ENCODE measurements around the gene ATP6V0B. TPM values are rescaled to one million over a fixed set of nuclear protein-coding genes. Genes with fewer than 3 reads are reported as not detected.

Gene ATP6V0B
- total and polyA plus RNA-seq, 4 donors = 69.5 to 277 (median 129) TPM

GRCh38 chr1:44013949-44014348 lies 39.2 kb downstream of the ATP6V0B start:
- no peak for DNase-seq (ENCODE audit: low spot score)
- Histone ChIP-seq H3K27me3 (ENCODE audit: control insufficient read depth in 4 of 4, insufficient read depth in 4 of 4, low read length in 3 of 4) (no peaks in the 10 kb centered on the region), H3K4me1 (ENCODE audit: control insufficient read depth in 4 of 4, insufficient read depth in 4 of 4, low read length in 3 of 4) (no peaks in the 10 kb centered on the region), H3K36me3 (ENCODE audit: control insufficient read depth in 4 of 4, insufficient read depth in 3 of 4, low read depth in 1 of 4, low read length in 3 of 4) (no peaks in the 10 kb centered on the region), H3K27ac (ENCODE audit: low read depth in 1 of 2, low read length in 2 of 2) (no peak overlapping the region), H3K4me3 (ENCODE audit: low read depth in 1 of 3, low read length in 3 of 3) (no peak overlapping the region), H3K9me3 (ENCODE audit: control insufficient read depth in 4 of 4, low read length in 3 of 4) (no peaks in the 10 kb centered on the region), H3K9ac (ENCODE audit: low read depth in 1 of 2, low read length in 2 of 2) (no peak overlapping the region)
- no peak for TF ChIP-seq FOXA2 (IDR thresholded peaks at IDR 0.05)
- no peak for TF ChIP-seq TAF1 (conservative IDR thresholded peaks at IDR 0.05)
- TF ChIP-seq, protein P1, sequence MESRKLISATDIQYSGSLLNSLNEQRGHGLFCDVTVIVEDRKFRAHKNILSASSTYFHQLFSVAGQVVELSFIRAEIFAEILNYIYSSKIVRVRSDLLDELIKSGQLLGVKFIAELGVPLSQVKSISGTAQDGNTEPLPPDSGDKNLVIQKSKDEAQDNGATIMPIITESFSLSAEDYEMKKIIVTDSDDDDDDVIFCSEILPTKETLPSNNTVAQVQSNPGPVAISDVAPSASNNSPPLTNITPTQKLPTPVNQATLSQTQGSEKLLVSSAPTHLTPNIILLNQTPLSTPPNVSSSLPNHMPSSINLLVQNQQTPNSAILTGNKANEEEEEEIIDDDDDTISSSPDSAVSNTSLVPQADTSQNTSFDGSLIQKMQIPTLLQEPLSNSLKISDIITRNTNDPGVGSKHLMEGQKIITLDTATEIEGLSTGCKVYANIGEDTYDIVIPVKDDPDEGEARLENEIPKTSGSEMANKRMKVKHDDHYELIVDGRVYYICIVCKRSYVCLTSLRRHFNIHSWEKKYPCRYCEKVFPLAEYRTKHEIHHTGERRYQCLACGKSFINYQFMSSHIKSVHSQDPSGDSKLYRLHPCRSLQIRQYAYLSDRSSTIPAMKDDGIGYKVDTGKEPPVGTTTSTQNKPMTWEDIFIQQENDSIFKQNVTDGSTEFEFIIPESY (IDR thresholded peaks at IDR 0.05) = no peak
- no peak for TF ChIP-seq RXRA (IDR thresholded peaks at IDR 0.05)
- TF ChIP-seq HNF4G (IDR thresholded peaks at IDR 0.05) = no peak
- TF ChIP-seq REST (IDR thresholded peaks at IDR 0.05) = no peak
- no peak for TF ChIP-seq RAD21 (IDR thresholded peaks at IDR 0.05)
- TF ChIP-seq FOXA1 (IDR thresholded peaks at IDR 0.05) = no peak
- 84% methylated on average over 5 of the region's 5 CpGs for WGBS

- no peaks in the 10 kb centered on the region for H3K4me1 ChIP-seq (ENCODE audit: control insufficient read depth in 4 of 4, insufficient read depth in 4 of 4, low read length in 3 of 4)
- H3K27me3 ChIP-seq (ENCODE audit: control insufficient read depth in 4 of 4, insufficient read depth in 4 of 4, low read length in 3 of 4) = no peaks in the 10 kb centered on the region
- no peak overlapping the region for H3K27ac ChIP-seq (ENCODE audit: low read depth in 1 of 2, low read length in 2 of 2)
- WGBS = 70% methylated on average over 8 of the region's 8 CpGs
- no peak for DNase-seq (ENCODE audit: low spot score)
- no peak overlapping the region for H3K4me3 ChIP-seq (ENCODE audit: low read depth in 1 of 3, low read length in 3 of 3)
- no peak overlapping the region for H3K9ac ChIP-seq (ENCODE audit: low read depth in 1 of 2, low read length in 2 of 2)
- no peaks in the 10 kb centered on the region for H3K36me3 ChIP-seq (ENCODE audit: control insufficient read depth in 4 of 4, insufficient read depth in 3 of 4, low read depth in 1 of 4, low read length in 3 of 4)
- no peaks in the 10 kb centered on the region for H3K9me3 ChIP-seq (ENCODE audit: control insufficient read depth in 4 of 4, low read length in 3 of 4)
- no peak for TF ChIP-seq GABPA (IDR thresholded peaks at IDR 0.05 in 1 of 2, conservative IDR thresholded peaks at IDR 0.05 in 1 of 2)
- no peak for TF ChIP-seq HNF4G (IDR thresholded peaks at IDR 0.05)
- TF ChIP-seq SP1 (IDR thresholded peaks at IDR 0.05) = no peak
These were observed 39.8 kb downstream of the ATP6V0B start for GRCh38 chr1:44014365-44015104.

DNA sequence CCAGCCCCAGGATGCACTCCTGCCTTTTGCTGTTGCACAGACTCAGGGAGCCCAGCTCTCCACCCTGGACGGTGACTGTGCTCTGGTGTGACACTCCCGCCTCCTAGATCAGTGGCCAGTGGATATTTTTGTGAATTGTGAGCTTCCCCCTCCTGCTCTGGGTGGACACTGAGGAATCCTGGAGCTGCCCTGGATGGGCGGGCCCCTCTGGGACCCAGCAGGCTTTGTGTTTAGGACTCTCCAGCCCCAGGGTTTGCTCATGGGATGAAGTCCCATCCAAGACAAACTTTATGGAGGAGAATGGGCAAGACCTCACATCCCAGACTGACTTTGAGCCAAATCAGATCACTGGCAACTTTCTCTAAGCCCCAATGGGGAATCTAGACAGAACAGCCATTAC lies 40.4 kb downstream of the ATP6V0B start:
- H3K27ac ChIP-seq (ENCODE audit: low read depth in 1 of 2, low read length in 2 of 2) = no peak overlapping the region
- no peaks in the 10 kb centered on the region for H3K4me1 ChIP-seq (ENCODE audit: control insufficient read depth in 4 of 4, insufficient read depth in 4 of 4, low read length in 3 of 4)
- DNase-seq (ENCODE audit: low spot score) = no peak
- TF ChIP-seq RAD21 (IDR thresholded peaks at IDR 0.05) (no peak), HNF4G (IDR thresholded peaks at IDR 0.05) (no peak), TAF1 (conservative IDR thresholded peaks at IDR 0.05) (no peak), FOXA1 (IDR thresholded peaks at IDR 0.05) (no peak), RXRA (IDR thresholded peaks at IDR 0.05) (no peak), YY1 (IDR thresholded peaks at IDR 0.05) (no peak), HNF4A (conservative IDR thresholded peaks at IDR 0.05) (no peak), REST (IDR thresholded peaks at IDR 0.05) (no peak), CTCF (IDR thresholded peaks at IDR 0.05; ENCODE audit: low read depth, low read length, missing input control) (no peak)
- TF ChIP-seq, protein P2, sequence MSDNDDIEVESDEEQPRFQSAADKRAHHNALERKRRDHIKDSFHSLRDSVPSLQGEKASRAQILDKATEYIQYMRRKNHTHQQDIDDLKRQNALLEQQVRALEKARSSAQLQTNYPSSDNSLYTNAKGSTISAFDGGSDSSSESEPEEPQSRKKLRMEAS (IDR thresholded peaks at IDR 0.05) = no peak
- TF ChIP-seq, protein P3, sequence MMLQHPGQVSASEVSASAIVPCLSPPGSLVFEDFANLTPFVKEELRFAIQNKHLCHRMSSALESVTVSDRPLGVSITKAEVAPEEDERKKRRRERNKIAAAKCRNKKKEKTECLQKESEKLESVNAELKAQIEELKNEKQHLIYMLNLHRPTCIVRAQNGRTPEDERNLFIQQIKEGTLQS (IDR thresholded peaks at IDR 0.05) = no peak
- H3K9ac ChIP-seq (ENCODE audit: low read depth in 1 of 2, low read length in 2 of 2) = no peak overlapping the region
- H3K36me3 ChIP-seq (ENCODE audit: control insufficient read depth in 4 of 4, insufficient read depth in 3 of 4, low read depth in 1 of 4, low read length in 3 of 4) = no peaks in the 10 kb centered on the region
- no peaks in the 10 kb centered on the region for H3K27me3 ChIP-seq (ENCODE audit: control insufficient read depth in 4 of 4, insufficient read depth in 4 of 4, low read length in 3 of 4)
- H3K9me3 ChIP-seq (ENCODE audit: control insufficient read depth in 4 of 4, low read length in 3 of 4) = no peaks in the 10 kb centered on the region
- WGBS = 82% methylated on average over 3 of the region's 3 CpGs
- H3K4me3 ChIP-seq (ENCODE audit: low read depth in 1 of 3, low read length in 3 of 3) = no peak overlapping the region

All from liver (tissue), 9 donors.